ENCODE measurements around the gene APOL2. TPM values are rescaled to one million over a fixed set of nuclear protein-coding genes. Genes with fewer than 3 reads are reported as not detected.
"Not testable (repeated sequence)": the region's sequence is repeated elsewhere in the genome, so short reads cannot be mapped to it uniquely, and the experiment has no call there.

Gene APOL2
- polyA plus RNA-seq, 1 donor (not counting 4 experiments of a cell fraction or from before 2014, with no cell fraction given): 8.9 TPM

GRCh38 chr22:36250292-36250960 lies 11.1 kb upstream of the APOL2 start:
- H3K36me3 ChIP-seq (ENCODE audit: control insufficient read depth in 2 of 2, extremely low read depth in 1 of 2, insufficient read depth in 2 of 2, low read length in 2 of 2); DNase-seq (ENCODE audit: low read depth, low spot score); H3K4me3 ChIP-seq (ENCODE audit: control insufficient read depth in 2 of 3, extremely low read depth in 1 of 3, insufficient read depth in 2 of 3, low read depth in 1 of 3, low read length in 3 of 3); H3K27me3 ChIP-seq (ENCODE audit: control insufficient read depth, extremely low read depth, insufficient read depth, low read length); dilution Hi-C loops (cut with MboI; ENCODE audit: extremely low pct_ligation_motif_present, low sequenced_read_pairs); H3K79me2 ChIP-seq (ENCODE audit: control insufficient read depth, insufficient read depth, low read length); H3K4me2 ChIP-seq (ENCODE audit: control insufficient read depth, extremely low read depth, insufficient read depth, low read depth, low read length); H4K20me1 ChIP-seq (ENCODE audit: control insufficient read depth, extremely low read depth, insufficient read depth, low read length); H3K9me1 ChIP-seq (ENCODE audit: control insufficient read depth, extremely low read depth, insufficient read depth, low read length); H3K9ac ChIP-seq (ENCODE audit: control insufficient read depth, extremely low read depth, insufficient read depth, low read length); H2AFZ ChIP-seq (ENCODE audit: control insufficient read depth, low read length); H3K27ac ChIP-seq (ENCODE audit: control insufficient read depth, insufficient read depth, low read length); H3K4me1 ChIP-seq (ENCODE audit: control insufficient read depth, extremely low read depth, insufficient read depth, low read length); H3K9me3 ChIP-seq (ENCODE audit: control insufficient read depth, low read depth, low read length); FAIRE-seq: not testable (repeated sequence)

GRCh38 chr22:36249160-36249559 lies 9.8 kb upstream of the APOL2 start:
- no peaks in the 10 kb centered on the region for H3K36me3 ChIP-seq (ENCODE audit: control insufficient read depth in 2 of 2, extremely low read depth in 1 of 2, insufficient read depth in 2 of 2, low read length in 2 of 2)
- no peak overlapping the region for H3K9ac ChIP-seq (ENCODE audit: control insufficient read depth, extremely low read depth, insufficient read depth, low read length)
- TF ChIP-seq EZH2 (IDR thresholded peaks at IDR 0.05; ENCODE audit: low read length): no peak
- TF ChIP-seq, protein P1, sequence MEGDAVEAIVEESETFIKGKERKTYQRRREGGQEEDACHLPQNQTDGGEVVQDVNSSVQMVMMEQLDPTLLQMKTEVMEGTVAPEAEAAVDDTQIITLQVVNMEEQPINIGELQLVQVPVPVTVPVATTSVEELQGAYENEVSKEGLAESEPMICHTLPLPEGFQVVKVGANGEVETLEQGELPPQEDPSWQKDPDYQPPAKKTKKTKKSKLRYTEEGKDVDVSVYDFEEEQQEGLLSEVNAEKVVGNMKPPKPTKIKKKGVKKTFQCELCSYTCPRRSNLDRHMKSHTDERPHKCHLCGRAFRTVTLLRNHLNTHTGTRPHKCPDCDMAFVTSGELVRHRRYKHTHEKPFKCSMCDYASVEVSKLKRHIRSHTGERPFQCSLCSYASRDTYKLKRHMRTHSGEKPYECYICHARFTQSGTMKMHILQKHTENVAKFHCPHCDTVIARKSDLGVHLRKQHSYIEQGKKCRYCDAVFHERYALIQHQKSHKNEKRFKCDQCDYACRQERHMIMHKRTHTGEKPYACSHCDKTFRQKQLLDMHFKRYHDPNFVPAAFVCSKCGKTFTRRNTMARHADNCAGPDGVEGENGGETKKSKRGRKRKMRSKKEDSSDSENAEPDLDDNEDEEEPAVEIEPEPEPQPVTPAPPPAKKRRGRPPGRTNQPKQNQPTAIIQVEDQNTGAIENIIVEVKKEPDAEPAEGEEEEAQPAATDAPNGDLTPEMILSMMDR (optimal IDR thresholded peaks at IDR 0.05 in 1 of 3, IDR thresholded peaks at IDR 0.05 in 1 of 3, conservative IDR thresholded peaks at IDR 0.05 in 1 of 3; ENCODE audit: extremely low read depth in 1 of 3, insufficient read depth in 2 of 3, low read length in 3 of 3): no peak
- H3K4me3 ChIP-seq (ENCODE audit: control insufficient read depth in 2 of 3, extremely low read depth in 1 of 3, insufficient read depth in 2 of 3, low read depth in 1 of 3, low read length in 3 of 3): no peak overlapping the region
- dilution Hi-C loops (cut with MboI; ENCODE audit: extremely low pct_ligation_motif_present, low sequenced_read_pairs): no loop called here
- FAIRE-seq (no peak), DNase-seq (ENCODE audit: low read depth, low spot score) (no peak)
- no peak overlapping the region for H3K27ac ChIP-seq (ENCODE audit: control insufficient read depth, insufficient read depth, low read length)
- H3K79me2 ChIP-seq (ENCODE audit: control insufficient read depth, insufficient read depth, low read length): no peaks in the 10 kb centered on the region
- no peaks in the 10 kb centered on the region for H3K27me3 ChIP-seq (ENCODE audit: control insufficient read depth, extremely low read depth, insufficient read depth, low read length)
- no peaks in the 10 kb centered on the region for H4K20me1 ChIP-seq (ENCODE audit: control insufficient read depth, extremely low read depth, insufficient read depth, low read length)
- H3K9me3 ChIP-seq (ENCODE audit: control insufficient read depth, low read depth, low read length): no peaks in the 10 kb centered on the region
- no peak overlapping the region for H2AFZ ChIP-seq (ENCODE audit: control insufficient read depth, low read length)
- H3K4me2 ChIP-seq (ENCODE audit: control insufficient read depth, extremely low read depth, insufficient read depth, low read depth, low read length): no peak overlapping the region
- H3K9me1 ChIP-seq (ENCODE audit: control insufficient read depth, extremely low read depth, insufficient read depth, low read length): no peaks in the 10 kb centered on the region
- no peaks in the 10 kb centered on the region for H3K4me1 ChIP-seq (ENCODE audit: control insufficient read depth, extremely low read depth, insufficient read depth, low read length)

- no peak for FAIRE-seq
- no peaks in the 10 kb centered on the region for H3K79me2 ChIP-seq (ENCODE audit: control insufficient read depth, insufficient read depth, low read length)
- no peaks in the 10 kb centered on the region for H3K36me3 ChIP-seq (ENCODE audit: control insufficient read depth in 2 of 2, extremely low read depth in 1 of 2, insufficient read depth in 2 of 2, low read length in 2 of 2)
- H4K20me1 ChIP-seq (ENCODE audit: control insufficient read depth, extremely low read depth, insufficient read depth, low read length): no peaks in the 10 kb centered on the region
- no peak for DNase-seq (ENCODE audit: low read depth, low spot score)
- no peak overlapping the region for H3K9ac ChIP-seq (ENCODE audit: control insufficient read depth, extremely low read depth, insufficient read depth, low read length)
- dilution Hi-C loops (cut with MboI; ENCODE audit: extremely low pct_ligation_motif_present, low sequenced_read_pairs): no loop called here
- no peaks in the 10 kb centered on the region for H3K27me3 ChIP-seq (ENCODE audit: control insufficient read depth, extremely low read depth, insufficient read depth, low read length)
- TF ChIP-seq, protein P1 (optimal IDR thresholded peaks at IDR 0.05 in 1 of 3, IDR thresholded peaks at IDR 0.05 in 1 of 3, conservative IDR thresholded peaks at IDR 0.05 in 1 of 3; ENCODE audit: extremely low read depth in 1 of 3, insufficient read depth in 2 of 3, low read length in 3 of 3): no peak
- no peak for TF ChIP-seq EZH2 (IDR thresholded peaks at IDR 0.05; ENCODE audit: low read length)
- H2AFZ ChIP-seq (ENCODE audit: control insufficient read depth, low read length): no peak overlapping the region
- H3K4me1 ChIP-seq (ENCODE audit: control insufficient read depth, extremely low read depth, insufficient read depth, low read length): no peaks in the 10 kb centered on the region
- H3K27ac ChIP-seq (ENCODE audit: control insufficient read depth, insufficient read depth, low read length): no peak overlapping the region
- H3K4me2 ChIP-seq (ENCODE audit: control insufficient read depth, extremely low read depth, insufficient read depth, low read depth, low read length): no peak overlapping the region
- H3K9me1 ChIP-seq (ENCODE audit: control insufficient read depth, extremely low read depth, insufficient read depth, low read length): no peaks in the 10 kb centered on the region
- H3K9me3 ChIP-seq (ENCODE audit: control insufficient read depth, low read depth, low read length): no peaks in the 10 kb centered on the region
- no peak overlapping the region for H3K4me3 ChIP-seq (ENCODE audit: control insufficient read depth in 2 of 3, extremely low read depth in 1 of 3, insufficient read depth in 2 of 3, low read depth in 1 of 3, low read length in 3 of 3)
Measured at GRCh38 chr22:36247955-36248354, 8.6 kb upstream of the APOL2 start.

Data from keratinocyte (primary cell).